K562 (cell line): Measurements from ENCODE around the gene COQ4. TPM values are rescaled to one million over a fixed set of nuclear protein-coding genes. Genes with fewer than 3 reads are reported as not detected.

ENCODE experiments used
- ATAC-seq: fragments of 200-7000 bp; cut with Tn5 transposase; 3 replicates; pipeline ENCODE4 v1.9.1; 2020; ENCODE audit warnings: moderate library complexity
- BruUV-seq: library from RNA; stranded (reverse); fragments of 400-500 nt; replicated peaks from 2 replicates; lab custom pipeline; 2021; lab: Mats Ljungman, UMichigan
- CTCF ChIA-PET: fragments of 300-600 bp; formaldehyde crosslinking; extraction: SDS; loops from one replicate; lab custom pipeline; 2021; ENCODE audit warnings: low intra/inter-chr PET ratio; lab: Yijun Ruan, JAX
- POLR2A ChIA-PET: fragments of 300-600, 350-650 bp; sonication (Branson Sonifier 250); formaldehyde crosslinking; extraction: SDS; loops from one replicate; lab custom pipeline; 2021; ENCODE audit warnings: antibody characterized with exemption, inconsistent platforms; lab: Yijun Ruan, JAX
- DNase-seq, 4 experiments: peaks; one replicate each; pipeline versions ENCODE4 v3.0.0 to v3.0.0-alpha.2; 2011 to 2018; ENCODE audit warnings: low spot score in 3 of 4, mixed read lengths in 3 of 4; ENCODE audit errors: extremely low read depth in 1 of 4
- FAIRE-seq: peaks from 2 replicates; lab custom pipeline; 2011; peaks lifted over from hg19 to GRCh38; lab: Jason Lieb, UNC
- H2AFZ ChIP-seq: 2 replicates; pipeline ENCODE4 v1.6.0; 2011; ENCODE audit warnings: low read depth, low read length, control low read depth, inconsistent platforms
- H3K27ac ChIP-seq: fragments of 200-600 bp; 3 replicates; pipeline ENCODE4 v1.8.0; 2011; ENCODE audit warnings: low read depth, mild to moderate bottlenecking, control low read depth, inconsistent platforms, low read length, moderate library complexity, mixed read lengths; ENCODE audit errors: extremely low read depth
- H3K27me3 ChIP-seq, 2 experiments: fragments of 300-600 bp in 1 of 2; 2 replicates in 1 of 2; 3 replicates in 1 of 2; pipeline versions ENCODE4 v1.6.0 to v1.8.0; 2011; ENCODE audit warnings: inconsistent platforms in 2 of 2, low read length in 2 of 2, mild to moderate bottlenecking in 1 of 2, mixed read lengths in 1 of 2, moderate library complexity in 1 of 2; ENCODE audit not compliant: control insufficient read depth in 2 of 2, insufficient read depth in 2 of 2
- H3K36me3 ChIP-seq: fragments of 300-600 bp; 3 replicates; pipeline ENCODE4 v1.8.0; 2011; ENCODE audit warnings: mild to moderate bottlenecking, low read length, inconsistent platforms; ENCODE audit not compliant: control insufficient read depth, insufficient read depth
- H3K4me1 ChIP-seq, 2 experiments: fragments of 200-600 bp in 1 of 2; replicated peaks in 1 of 2; 2 replicates in 1 of 2; 3 replicates in 1 of 2; pipeline versions ENCODE4 v1.5.1 to v1.8.0; 2011; ENCODE audit warnings: inconsistent platforms in 2 of 2, low read length in 2 of 2, mild to moderate bottlenecking in 1 of 2, mixed read lengths in 1 of 2, moderate library complexity in 1 of 2; ENCODE audit not compliant: control insufficient read depth in 2 of 2, insufficient read depth in 2 of 2
- H3K4me2 ChIP-seq: 2 replicates; pipeline ENCODE4 v1.6.1; 2011; ENCODE audit warnings: low read length, control low read depth, inconsistent platforms, mixed read lengths; ENCODE audit not compliant: insufficient read depth
- H3K4me3 ChIP-seq: fragments of 200-600 bp; sonication (generic), shearing (Covaris generic); 2 replicates; pipeline ENCODE4 v1.5.1; 2016; ENCODE audit warnings: control low read depth, inconsistent platforms
- H3K79me2 ChIP-seq: fragments of 200-600 bp; 3 replicates; pipeline ENCODE4 v1.8.0; 2011; ENCODE audit warnings: low read length, inconsistent platforms; ENCODE audit not compliant: control insufficient read depth, insufficient read depth
- H3K9ac ChIP-seq, 2 experiments: 2 replicates each; pipeline versions ENCODE4 v1.6.0 to v1.6.1; 2011; ENCODE audit warnings: low read depth in 2 of 2, low read length in 2 of 2, control low read depth in 1 of 2, inconsistent platforms in 1 of 2, mild to moderate bottlenecking in 1 of 2, mixed read lengths in 1 of 2; ENCODE audit not compliant: insufficient read depth in 1 of 2
- H3K9me1 ChIP-seq: one replicate; pipeline ENCODE4 v1.6.0; 2011; ENCODE audit warnings: inconsistent platforms, mild to moderate bottlenecking, low read length, moderate library complexity; ENCODE audit not compliant: control insufficient read depth, insufficient read depth
- H3K9me3 ChIP-seq: replicated peaks from 2 replicates; pipeline ENCODE4 v1.5.1; 2011; ENCODE audit warnings: low read depth, low read length, inconsistent platforms; ENCODE audit not compliant: control insufficient read depth, insufficient read depth
- H4K20me1 ChIP-seq: replicated peaks from 2 replicates; pipeline ENCODE4 v1.6.1; 2011; ENCODE audit warnings: low read length, inconsistent platforms, mixed read lengths; ENCODE audit not compliant: control insufficient read depth, insufficient read depth
- ETV5 ChIP-seq: sonication (generic); formaldehyde crosslinking; IDR thresholded peaks from 2 replicates; pipeline ENCODE4 v1.4.0; 2020; ENCODE audit warnings: low read depth, mild to moderate bottlenecking, missing genetic modification reagents
- HNRNPLL ChIP-seq: fragments of 200-400 bp; formaldehyde crosslinking; IDR thresholded peaks from 2 replicates; pipeline ENCODE4 v1.6.1; 2017; ENCODE audit warnings: low read length, low read depth, mild to moderate bottlenecking; ENCODE audit not compliant: poor library complexity, severe bottlenecking
- NR2C1 ChIP-seq, 2 experiments: fragments of 450-650 bp; IDR thresholded peaks; 2 replicates each; pipeline ENCODE4 v1.6.1; 2017; ENCODE audit warnings: mild to moderate bottlenecking in 2 of 2, antibody characterized with exemption in 1 of 2, inconsistent platforms in 1 of 2, missing compliant biosample characterization in 1 of 2, missing genetic modification characterization in 1 of 2
- RFX1 ChIP-seq: fragments of 450-650 bp; IDR thresholded peaks from 2 replicates; pipeline ENCODE4 v1.6.1; 2016; ENCODE audit warnings: mild to moderate bottlenecking, moderate library complexity
- ZKSCAN8 ChIP-seq: fragments of 200-800 bp; sonication (Bioruptor generic); IDR thresholded peaks from 2 replicates; pipeline ENCODE4 v1.6.1; 2016; ENCODE audit warnings: missing genetic modification characterization, missing compliant biosample characterization
- WGBS: fragments of 100-300 bp; shearing (Covaris generic); methylation state at CpG from one replicate; pipeline ENCODE4 v1.1.6; 2016; ENCODE audit warnings: low coverage, mixed read lengths; ENCODE audit not compliant: insufficient coverage; ENCODE audit errors: missing lambda C conversion rate; 5-methylcytosine and 5-hydroxymethylcytosine counted together
- in situ Hi-C: fragments of 300-500 bp; cut with MboI; formaldehyde crosslinking; loops from 4 replicates; pipeline ENCODE4 v1.15.0; 2018; ENCODE audit warnings: inconsistent platforms, mixed read lengths
- intact Hi-C: fragments of 100-400 bp; cut with micrococcal nuclease; formaldehyde crosslinking; loops from 2 replicates; pipeline ENCODE4 v1.14.2; 2022
- polyA plus RNA-seq, 8 experiments: library from polyadenylated mRNA; depleted of rRNA in 4 of 8; stranded (reverse) in 5 of 8; unstranded in 3 of 8; fragments of >200 nt; fragmentation: Nextera tagmentation in 2 of 8; fragmentation: Illumina TruSeq in 1 of 8; extraction: Ambion mirVana in 2 of 8; extraction: Trizol in 1 of 8; gene quantifications; 2 replicates each; pipeline versions ENCODE4 v1.2.1 to v1.2.3, GENCODE V29; 2011 to 2014; ENCODE audit warnings: inconsistent platforms in 1 of 8, missing spikeins in 1 of 8
- total RNA-seq, 7 experiments: library from RNA; depleted of rRNA in 6 of 7; stranded (reverse); fragments of >200 nt in 6 of 7; fragmentation: Illumina TruSeq in 2 of 7; extraction: Trizol in 2 of 7; gene quantifications; 2 replicates each; pipeline versions ENCODE4 v1.2.1 to v1.2.3, GENCODE V29; 2011 to 2021; ENCODE audit warnings: low replicate concordance in 1 of 7
- TF ChIP-seq, protein P1 (sequence below): fragments of 250-450 bp; sonication (Bioruptor Pico); IDR thresholded peaks from 2 replicates; pipeline ENCODE4 v1.5.0; 2020; ENCODE audit warnings: mild to moderate bottlenecking, borderline replicate concordance

The COQ4 gene
- total and polyA plus RNA-seq, 9 of the 15 experiments (the other 6 are each of a cell fraction or from before 2014, with no cell fraction given), result 9.1 to 135 (median 67.2) TPM

DNA sequence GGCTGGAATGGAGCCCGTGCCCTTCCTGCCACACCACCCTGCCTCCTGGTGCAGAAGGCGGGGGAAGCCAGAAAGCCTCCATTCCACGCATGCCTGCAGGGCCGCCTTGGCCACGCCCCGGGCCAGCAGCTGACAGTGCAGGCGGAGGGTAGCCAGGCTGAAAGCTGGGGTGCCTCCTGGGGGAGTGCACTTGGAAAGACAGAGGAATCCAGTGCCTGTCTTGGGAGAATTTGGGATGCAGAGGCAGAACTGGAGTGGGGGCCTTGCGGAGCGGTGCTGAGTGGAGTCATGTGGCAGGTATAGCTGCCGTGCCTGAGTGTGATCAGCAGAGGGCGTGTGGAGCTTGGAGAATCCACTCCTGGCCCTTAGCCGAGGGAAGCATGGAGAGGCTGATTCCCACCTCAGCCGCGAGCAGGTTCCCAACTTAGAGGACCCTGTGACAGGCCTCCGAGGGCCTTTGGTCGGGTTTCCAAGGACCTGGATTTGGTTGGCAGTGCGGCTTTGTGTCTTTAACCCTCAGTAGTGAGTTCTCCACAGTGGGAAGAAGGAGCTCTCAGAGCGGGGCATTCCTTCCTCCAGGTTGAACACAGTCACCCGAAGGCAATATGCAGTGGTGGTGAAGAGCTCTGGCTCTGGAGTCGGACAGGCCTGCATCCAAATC is 39.5 kb downstream of the COQ4 start (continued):
- TF ChIP-seq, protein P1, sequence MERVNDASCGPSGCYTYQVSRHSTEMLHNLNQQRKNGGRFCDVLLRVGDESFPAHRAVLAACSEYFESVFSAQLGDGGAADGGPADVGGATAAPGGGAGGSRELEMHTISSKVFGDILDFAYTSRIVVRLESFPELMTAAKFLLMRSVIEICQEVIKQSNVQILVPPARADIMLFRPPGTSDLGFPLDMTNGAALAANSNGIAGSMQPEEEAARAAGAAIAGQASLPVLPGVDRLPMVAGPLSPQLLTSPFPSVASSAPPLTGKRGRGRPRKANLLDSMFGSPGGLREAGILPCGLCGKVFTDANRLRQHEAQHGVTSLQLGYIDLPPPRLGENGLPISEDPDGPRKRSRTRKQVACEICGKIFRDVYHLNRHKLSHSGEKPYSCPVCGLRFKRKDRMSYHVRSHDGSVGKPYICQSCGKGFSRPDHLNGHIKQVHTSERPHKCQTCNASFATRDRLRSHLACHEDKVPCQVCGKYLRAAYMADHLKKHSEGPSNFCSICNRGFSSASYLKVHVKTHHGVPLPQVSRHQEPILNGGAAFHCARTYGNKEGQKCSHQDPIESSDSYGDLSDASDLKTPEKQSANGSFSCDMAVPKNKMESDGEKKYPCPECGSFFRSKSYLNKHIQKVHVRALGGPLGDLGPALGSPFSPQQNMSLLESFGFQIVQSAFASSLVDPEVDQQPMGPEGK (CRISPR knock-in tag), result no peak
- TF ChIP-seq RFX1, result no peak
- no peak for TF ChIP-seq NR2C1 (IDR thresholded peaks at IDR 0.05)
- TF ChIP-seq NR2C1 (tag; IDR thresholded peaks at IDR 0.05), result no peak
- no peak for TF ChIP-seq HNRNPLL

DNA sequence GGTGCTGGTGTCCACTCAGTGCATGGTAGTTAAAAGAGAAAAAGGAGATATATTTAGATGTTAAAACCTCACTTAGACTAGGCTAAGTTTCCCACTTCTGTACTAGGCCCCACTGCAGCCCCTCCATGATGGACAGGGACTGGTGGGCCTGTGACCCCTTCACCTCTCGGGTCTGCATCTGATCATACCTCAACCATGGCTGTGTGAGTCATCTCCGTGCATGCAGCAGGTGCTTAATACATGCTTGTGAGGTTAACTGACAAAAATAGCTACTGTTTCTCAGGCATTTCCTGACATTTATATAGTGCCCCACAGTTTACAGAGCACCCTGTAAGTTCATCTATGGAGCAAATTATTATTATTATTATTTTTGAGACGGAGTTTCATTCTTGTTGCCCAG is 40.1 kb downstream of the COQ4 start:
- Histone ChIP-seq H3K79me2 (no peaks in the 10 kb centered on the region), H3K27ac (no peak overlapping the region), H4K20me1 (no peaks in the 10 kb centered on the region), H3K9me3 (no peaks in the 10 kb centered on the region), H3K9ac (no peak overlapping the region; a peak in 1 of 4 replicates), H3K4me3 (no peak overlapping the region), H3K4me2 (no peak overlapping the region), H3K9me1 (no peaks in the 10 kb centered on the region), H3K4me1 (peaks cover 15 to 44% of the 10 kb centered on the region in 2 experiments; a peak in 4 of 5 replicates), H3K27me3 (no peaks in the 10 kb centered on the region), H2AFZ (no peak overlapping the region), H3K36me3 (peaks cover 6% of the 10 kb centered on the region; the same call in 1 of the 3 replicates)
- intact Hi-C loops, result loop anchor here (1.0 to 10.0 kb wide), 2 partner anchors 50 to 192 kb away; partner anchors contain the start of gene SPTAN1
- no peak for DNase-seq
- ChIA-PET POLR2A (interaction anchor here (0.6 to 2.8 kb wide), 4 partner anchors 8 to 35 kb away, joined by 3 to 11 read pairs (median 4); partner anchors contain the start of gene URM1), CTCF (interaction anchor here (1.6 to 4.6 kb wide), 2 partner anchors 50 to 248 kb away, joined by 7 to 37 read pairs; no protein-coding TSS in a partner anchor)
- in situ Hi-C loops, result loop anchor here (25.0 kb wide), 1 partner anchor 600 kb away; no protein-coding TSS in a partner anchor
- ATAC-seq, result no peak
- FAIRE-seq, result no peak
- BruUV-seq, result no TSS peak
- 70% methylated on average over 3 of the region's 3 CpGs for WGBS
- TF ChIP-seq ETV5 (CRISPR knock-in tag) (no peak), ZKSCAN8 (CRISPR knock-in tag) (peak; percentile 89)
